ENCODE data around the gene JSRP1.

JSRP1 gene

DNA sequence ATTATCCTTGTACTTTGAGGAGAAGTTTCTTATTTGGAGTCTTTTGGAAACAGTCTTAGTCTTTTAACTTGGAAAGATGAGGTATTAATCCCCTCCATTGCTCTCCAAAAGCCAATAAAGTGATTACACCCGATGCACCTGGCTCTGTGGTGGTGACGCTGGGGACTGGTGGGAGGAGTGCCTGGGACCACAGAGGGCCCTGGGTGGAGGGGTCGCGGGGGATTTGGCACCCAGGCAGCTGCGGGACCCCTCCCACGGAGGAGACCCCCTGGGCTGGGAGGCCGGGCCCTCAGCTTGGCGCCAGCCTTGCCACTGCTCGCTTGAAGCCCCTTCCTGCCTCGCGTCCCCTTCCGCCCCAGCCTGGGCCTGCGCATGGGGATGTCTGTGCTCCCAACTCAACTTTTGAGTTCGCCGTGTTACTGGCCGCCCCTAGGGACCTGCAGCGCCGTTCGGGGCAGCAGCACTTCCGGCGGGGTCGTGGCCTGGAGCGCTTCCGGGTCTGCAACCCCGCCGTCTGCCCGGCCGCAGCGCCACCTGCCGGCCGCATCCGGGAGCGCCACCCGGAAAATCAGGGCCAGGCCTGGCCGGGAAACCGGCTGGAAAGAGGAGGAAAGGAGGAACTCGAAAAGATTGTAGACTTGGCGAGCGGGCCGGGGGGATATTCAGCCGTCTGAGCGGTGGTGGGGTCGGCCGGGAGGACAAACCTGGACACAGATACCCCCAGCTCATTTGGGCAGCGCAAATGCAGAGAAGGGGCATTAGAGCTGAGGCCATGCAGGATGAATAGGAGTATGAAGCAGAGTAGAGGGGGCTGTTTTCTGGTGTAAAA is 17.4 kb upstream of the JSRP1 start:
- peak; percentile 90 for DNase-seq (ENCODE audit: extremely low spot score)
- TF ChIP-seq ELF4 (IDR thresholded peaks at IDR 0.05): peak; percentile 95
- peak; percentile 98; the same call in 1 of the 2 replicates for TF ChIP-seq HDGF (IDR thresholded peaks at IDR 0.05; ENCODE audit: borderline replicate concordance)
- no peak for TF ChIP-seq SP1 (IDR thresholded peaks at IDR 0.05)
- no peak for TF ChIP-seq FOXM1 (IDR thresholded peaks at IDR 0.05; ENCODE audit: borderline replicate concordance)
- 0 out of 2 replicates have a peak, but pooled peaks have one; percentile 24 for TF ChIP-seq ARNT (IDR thresholded peaks at IDR 0.05)
- TF ChIP-seq FOXA1 (IDR thresholded peaks at IDR 0.05): no peak
- no peak; the same call in 1 of the 2 replicates for TF ChIP-seq L3MBTL2 (conservative IDR thresholded peaks at IDR 0.05)
- TF ChIP-seq, protein P1, sequence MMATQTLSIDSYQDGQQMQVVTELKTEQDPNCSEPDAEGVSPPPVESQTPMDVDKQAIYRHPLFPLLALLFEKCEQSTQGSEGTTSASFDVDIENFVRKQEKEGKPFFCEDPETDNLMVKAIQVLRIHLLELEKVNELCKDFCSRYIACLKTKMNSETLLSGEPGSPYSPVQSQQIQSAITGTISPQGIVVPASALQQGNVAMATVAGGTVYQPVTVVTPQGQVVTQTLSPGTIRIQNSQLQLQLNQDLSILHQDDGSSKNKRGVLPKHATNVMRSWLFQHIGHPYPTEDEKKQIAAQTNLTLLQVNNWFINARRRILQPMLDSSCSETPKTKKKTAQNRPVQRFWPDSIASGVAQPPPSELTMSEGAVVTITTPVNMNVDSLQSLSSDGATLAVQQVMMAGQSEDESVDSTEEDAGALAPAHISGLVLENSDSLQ (IDR thresholded peaks at IDR 0.05): 0 out of 2 replicates have a peak, but pooled peaks have one; percentile 18
- CTCF ChIA-PET: interaction anchor here (0.5 to 1.7 kb wide), 7 partner anchors 11 to 119 kb away, joined by 3 to 5 read pairs (median 4); no protein-coding TSS in a partner anchor
- POLR2A ChIA-PET: interaction anchor here (1.3 to 1.9 kb wide), 4 partner anchors 12 to 119 kb away, joined by 3 to 5 read pairs (median 4); no protein-coding TSS in a partner anchor

GRCh38 chr19:2271234-2272103 is 15.3 kb upstream of the JSRP1 start:
- no peak for TF ChIP-seq FOXA1 (IDR thresholded peaks at IDR 0.05)
- TF ChIP-seq LEF1 (IDR thresholded peaks at IDR 0.05; ENCODE audit: borderline replicate concordance): no peak
- TF ChIP-seq TARDBP (IDR thresholded peaks at IDR 0.05): no peak
- TF ChIP-seq L3MBTL2 (conservative IDR thresholded peaks at IDR 0.05): no peak
- TF ChIP-seq NFRKB (IDR thresholded peaks at IDR 0.05): no peak
- TF ChIP-seq FOXK2 (IDR thresholded peaks at IDR 0.05): no peak
- TF ChIP-seq ELF4 (IDR thresholded peaks at IDR 0.05): no peak
- TF ChIP-seq CTBP1 (IDR thresholded peaks at IDR 0.05; ENCODE audit: borderline replicate concordance): no peak
- TF ChIP-seq ZNF384 (IDR thresholded peaks at IDR 0.05): no peak
- TF ChIP-seq SP1 (IDR thresholded peaks at IDR 0.05): no peak
- TF ChIP-seq HDGF (IDR thresholded peaks at IDR 0.05; ENCODE audit: borderline replicate concordance): no peak
- TF ChIP-seq FOXM1 (IDR thresholded peaks at IDR 0.05; ENCODE audit: borderline replicate concordance): no peak
- TF ChIP-seq SUZ12 (IDR thresholded peaks at IDR 0.05): no peak
- TF ChIP-seq BHLHE40 (IDR thresholded peaks at IDR 0.05; ENCODE audit: borderline replicate concordance): no peak
- TF ChIP-seq, protein P1 (IDR thresholded peaks at IDR 0.05): no peak
- TF ChIP-seq ARNT (IDR thresholded peaks at IDR 0.05): no peak
- ChIA-PET POLR2A (interaction anchor here (1.0 to 2.1 kb wide), 8 partner anchors 12 to 122 kb away, joined by 3 to 18 read pairs (median 5); partner anchors contain the start of genes AP3D1, LSM7, PLEKHJ1 and SPPL2B), CTCF (interaction anchor here (1.3 kb wide), 1 partner anchor 9 kb away, joined by 4 read pairs; no protein-coding TSS in a partner anchor)
- no peak for DNase-seq (ENCODE audit: extremely low spot score)

GRCh38 chr19:2270423-2271233 is 14.4 kb upstream of the JSRP1 start:
- CTCF ChIA-PET: no interaction called here
- POLR2A ChIA-PET: interaction anchor here (1.0 to 2.1 kb wide), 9 partner anchors 10 to 121 kb away, joined by 3 to 18 read pairs (median 6); partner anchors contain the start of genes AP3D1, LSM7, PLEKHJ1 and SPPL2B
- TF ChIP-seq NFRKB (IDR thresholded peaks at IDR 0.05) (no peak), CTBP1 (IDR thresholded peaks at IDR 0.05; ENCODE audit: borderline replicate concordance) (no peak), SUZ12 (IDR thresholded peaks at IDR 0.05) (no peak), L3MBTL2 (conservative IDR thresholded peaks at IDR 0.05) (no peak), ZNF384 (IDR thresholded peaks at IDR 0.05) (no peak), SP1 (IDR thresholded peaks at IDR 0.05) (no peak), LEF1 (IDR thresholded peaks at IDR 0.05; ENCODE audit: borderline replicate concordance) (no peak), FOXA1 (IDR thresholded peaks at IDR 0.05) (no peak), FOXM1 (IDR thresholded peaks at IDR 0.05; ENCODE audit: borderline replicate concordance) (no peak), ELF4 (IDR thresholded peaks at IDR 0.05) (no peak), TARDBP (IDR thresholded peaks at IDR 0.05) (no peak), FOXK2 (IDR thresholded peaks at IDR 0.05) (no peak), ARNT (IDR thresholded peaks at IDR 0.05) (no peak), HDGF (IDR thresholded peaks at IDR 0.05; ENCODE audit: borderline replicate concordance) (no peak), BHLHE40 (IDR thresholded peaks at IDR 0.05; ENCODE audit: borderline replicate concordance) (no peak)
- TF ChIP-seq, protein P1 (IDR thresholded peaks at IDR 0.05): no peak
- DNase-seq (ENCODE audit: extremely low spot score): no peak

GRCh38 chr19:2270157-2270422 is 13.9 kb upstream of the JSRP1 start:
- no peak for DNase-seq (ENCODE audit: extremely low spot score)
- TF ChIP-seq LEF1 (IDR thresholded peaks at IDR 0.05; ENCODE audit: borderline replicate concordance): no peak
- no peak for TF ChIP-seq FOXK2 (IDR thresholded peaks at IDR 0.05)
- TF ChIP-seq FOXA1 (IDR thresholded peaks at IDR 0.05): no peak
- no peak for TF ChIP-seq HDGF (IDR thresholded peaks at IDR 0.05; ENCODE audit: borderline replicate concordance)
- TF ChIP-seq FOXM1 (IDR thresholded peaks at IDR 0.05; ENCODE audit: borderline replicate concordance): no peak
- TF ChIP-seq TARDBP (IDR thresholded peaks at IDR 0.05): no peak
- TF ChIP-seq, protein P1 (IDR thresholded peaks at IDR 0.05): no peak
- no peak for TF ChIP-seq ZNF384 (IDR thresholded peaks at IDR 0.05)
- no peak for TF ChIP-seq L3MBTL2 (conservative IDR thresholded peaks at IDR 0.05)
- TF ChIP-seq CTBP1 (IDR thresholded peaks at IDR 0.05; ENCODE audit: borderline replicate concordance): no peak
- no peak for TF ChIP-seq ELF4 (IDR thresholded peaks at IDR 0.05)
- no peak for TF ChIP-seq SUZ12 (IDR thresholded peaks at IDR 0.05)
- no peak for TF ChIP-seq ARNT (IDR thresholded peaks at IDR 0.05)
- TF ChIP-seq NFRKB (IDR thresholded peaks at IDR 0.05): no peak
- CTCF ChIA-PET: no interaction called here
- POLR2A ChIA-PET: interaction anchor here (1.0 to 1.7 kb wide), 5 partner anchors 9 to 121 kb away, joined by 3 to 6 read pairs (median 4); no protein-coding TSS in a partner anchor

All from HEK293T (cell line).